HG02981 (cell line): ENCODE data around the gene C6orf136.
A peak's percentile ranks its signal among the peaks of the same experiment; 100 is the strongest.

Source experiments
- ATAC-seq: cut with Tn5 transposase; IDR thresholded peaks from one replicate; pipeline ENCODE4 v1.9.1; 2021; ENCODE audit warnings: mild to moderate bottlenecking, moderate library complexity; ENCODE audit not compliant: unreplicated experiment

The C6orf136 gene

GRCh38 chr6:30686009-30686907, 39.3 kb downstream of the C6orf136 start, which contains the start of gene PPP1R18:
TSS of gene PPP1R18 (minus strand) at chr6:30686645. CDS start at chr6:30686018, 627 bp downstream.
- no peak for ATAC-seq

- peak; percentile 42 for ATAC-seq
These were observed 40.1 kb downstream of the C6orf136 start for GRCh38 chr6:30686908-30687658.

DNA sequence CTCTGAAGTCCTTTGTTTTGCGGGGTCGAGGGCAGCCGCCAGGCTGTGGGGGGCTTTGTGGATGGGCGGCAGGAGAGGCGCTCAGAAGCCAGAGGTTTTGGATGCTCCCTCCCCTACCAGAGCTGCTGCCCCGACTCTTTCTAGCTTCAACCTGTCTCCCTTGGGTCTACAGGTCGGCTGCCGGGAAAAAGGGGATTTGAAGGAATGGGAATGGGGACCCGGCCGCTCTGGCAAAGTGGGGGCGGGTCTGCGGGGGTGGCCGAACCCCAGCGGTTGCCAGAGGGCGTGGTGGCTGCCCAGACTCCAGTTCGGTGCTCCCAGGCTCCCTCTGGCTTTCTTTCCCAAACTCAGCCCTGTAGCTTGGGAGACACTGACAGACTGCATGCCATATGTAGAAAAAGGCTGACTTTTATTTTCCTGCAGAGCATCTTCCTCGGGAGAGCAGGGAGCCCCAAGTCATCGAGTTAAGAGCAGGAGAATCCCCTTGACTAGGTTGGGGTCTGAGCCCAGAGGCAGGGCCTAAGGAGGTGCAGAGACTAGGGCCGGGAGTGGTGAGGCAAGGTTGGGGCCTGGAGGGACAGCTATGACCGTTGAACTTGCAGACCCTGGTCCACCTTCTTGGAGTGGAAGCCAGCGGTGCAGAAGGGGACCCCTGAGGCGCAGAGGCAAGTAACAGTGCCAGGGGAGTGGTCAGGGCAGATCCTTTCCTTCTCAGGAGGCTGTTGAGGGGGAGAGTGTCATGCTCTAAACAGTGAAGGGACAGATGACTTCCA, 40.9 kb downstream of the C6orf136 start:
- no peak for ATAC-seq

DNA sequence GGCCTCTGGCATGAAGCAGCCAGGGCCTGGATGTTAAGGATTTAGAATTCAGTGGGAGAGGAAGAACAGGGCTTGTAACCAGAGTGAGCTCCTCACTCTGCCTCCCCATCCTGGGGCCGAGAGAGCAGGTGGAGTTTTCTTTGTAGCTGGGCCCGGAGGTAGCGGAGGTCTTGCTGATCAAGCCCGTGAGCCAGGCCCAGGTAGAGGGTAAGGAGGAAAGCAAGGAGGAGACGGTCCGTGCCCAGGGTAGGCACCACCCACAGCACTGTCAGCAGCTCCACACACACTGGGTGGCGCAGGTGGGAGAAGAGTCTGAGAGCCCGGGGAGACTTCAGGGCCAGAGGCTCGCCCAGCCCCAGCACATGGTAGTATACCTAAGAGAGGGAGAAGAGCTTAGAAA, 41.6 kb downstream of the C6orf136 start:
- ATAC-seq, result no peak

DNA sequence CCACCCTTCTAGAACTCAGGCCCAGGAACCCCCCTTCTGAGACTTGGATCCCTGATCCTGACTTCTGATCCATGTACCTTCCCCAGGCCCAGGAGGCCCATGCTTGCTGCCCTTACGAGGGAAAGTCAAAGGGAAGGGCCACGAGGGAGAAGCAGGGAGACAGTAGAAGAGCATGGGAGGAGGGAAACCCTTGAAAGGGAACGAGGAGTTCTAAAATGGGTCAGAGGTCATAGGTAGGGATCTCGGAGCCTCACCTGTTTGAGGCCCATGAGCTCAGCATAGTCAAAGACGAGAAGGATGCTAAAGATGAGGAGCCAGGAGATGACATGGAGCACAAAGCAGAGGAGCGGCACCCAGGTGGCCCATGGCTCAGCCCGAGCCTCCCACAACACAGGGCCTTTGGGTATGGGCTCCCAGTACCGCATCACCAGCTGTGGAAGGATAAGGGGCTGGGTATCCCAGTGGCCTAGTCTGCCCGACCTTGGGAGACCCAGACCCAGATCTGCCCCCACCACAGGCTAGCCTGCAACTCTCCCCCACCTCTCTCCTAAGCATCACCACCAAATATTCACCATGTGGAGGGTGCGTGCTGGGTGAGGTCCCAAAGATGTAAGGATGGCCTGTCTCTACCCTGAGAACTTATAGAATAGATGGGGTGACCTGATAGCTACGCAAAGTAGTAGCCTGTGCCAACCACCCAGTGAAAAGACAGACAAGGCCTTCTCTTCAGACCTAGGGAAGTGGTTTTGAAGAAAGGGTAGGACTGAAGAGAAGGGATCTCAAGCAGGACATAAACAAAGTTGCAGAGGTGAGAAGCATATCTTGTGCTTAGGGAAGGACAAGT, 42.3 kb downstream of the C6orf136 start:
- no peak for ATAC-seq

DNA sequence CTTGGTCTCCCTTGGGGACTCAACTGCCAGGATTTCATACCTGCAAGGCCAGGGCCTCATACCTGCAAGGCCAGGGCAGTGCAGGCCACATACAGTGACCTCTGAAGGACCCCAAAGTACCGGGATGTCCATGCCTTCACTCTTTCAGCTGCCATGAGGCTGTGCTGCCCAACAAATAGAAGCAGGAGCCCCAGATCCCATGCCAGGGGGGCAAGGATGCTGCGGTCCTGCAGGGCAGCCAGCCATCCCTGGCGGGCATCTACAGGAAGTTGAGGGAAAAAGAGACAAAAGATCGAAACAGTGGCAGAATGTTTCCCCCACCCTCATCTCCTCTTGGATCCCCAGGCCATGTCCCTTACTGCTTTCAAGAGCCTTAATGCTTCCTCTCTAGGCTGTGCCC, 43.1 kb downstream of the C6orf136 start:
- no peak for ATAC-seq

DNA sequence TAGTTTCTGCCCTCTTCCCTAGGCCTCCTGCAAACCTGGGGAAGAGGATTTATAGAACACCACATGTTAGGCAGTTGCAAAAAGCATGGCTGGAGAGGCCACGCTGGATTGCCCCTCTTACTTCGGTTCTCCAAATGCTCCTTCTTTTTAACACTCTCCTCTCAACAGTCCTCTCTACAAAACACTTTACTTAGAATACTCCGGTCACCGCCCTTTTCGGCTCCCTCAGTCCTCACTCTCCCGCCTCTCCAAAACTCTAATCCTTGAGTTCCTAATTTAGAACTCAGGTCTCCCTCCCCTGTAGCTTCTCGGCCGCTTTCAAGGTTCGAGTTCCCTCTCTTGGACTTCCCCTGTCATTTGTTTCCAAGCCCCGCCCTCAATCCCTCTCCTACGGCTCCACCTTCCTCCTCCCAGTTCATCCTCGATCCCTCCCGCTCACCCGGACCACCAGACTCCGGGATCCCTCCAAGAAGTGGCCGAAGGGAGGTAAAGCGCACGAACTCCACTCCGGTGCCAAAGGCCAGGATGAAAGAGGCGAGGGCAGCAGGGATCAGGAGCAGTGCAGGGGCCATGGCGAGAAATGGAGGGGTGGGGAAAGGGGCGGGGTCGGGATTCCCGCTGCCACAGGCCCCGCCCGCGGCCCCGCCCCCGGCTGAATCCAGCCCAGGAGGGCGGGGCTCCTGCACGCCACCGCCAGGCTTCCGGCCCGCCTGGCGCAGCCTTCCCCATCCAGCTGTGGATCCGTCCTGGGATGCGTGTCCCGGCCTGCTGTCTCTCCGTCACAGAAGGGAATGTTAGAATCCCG, 43.7 kb downstream of the C6orf136 start, which contains the start of gene NRM:
TSS of gene NRM (minus strand) at position 582 of the 805 bp plus-strand sequence. CDS start at position 572, 10 bp downstream.
- ATAC-seq, result no peak

DNA sequence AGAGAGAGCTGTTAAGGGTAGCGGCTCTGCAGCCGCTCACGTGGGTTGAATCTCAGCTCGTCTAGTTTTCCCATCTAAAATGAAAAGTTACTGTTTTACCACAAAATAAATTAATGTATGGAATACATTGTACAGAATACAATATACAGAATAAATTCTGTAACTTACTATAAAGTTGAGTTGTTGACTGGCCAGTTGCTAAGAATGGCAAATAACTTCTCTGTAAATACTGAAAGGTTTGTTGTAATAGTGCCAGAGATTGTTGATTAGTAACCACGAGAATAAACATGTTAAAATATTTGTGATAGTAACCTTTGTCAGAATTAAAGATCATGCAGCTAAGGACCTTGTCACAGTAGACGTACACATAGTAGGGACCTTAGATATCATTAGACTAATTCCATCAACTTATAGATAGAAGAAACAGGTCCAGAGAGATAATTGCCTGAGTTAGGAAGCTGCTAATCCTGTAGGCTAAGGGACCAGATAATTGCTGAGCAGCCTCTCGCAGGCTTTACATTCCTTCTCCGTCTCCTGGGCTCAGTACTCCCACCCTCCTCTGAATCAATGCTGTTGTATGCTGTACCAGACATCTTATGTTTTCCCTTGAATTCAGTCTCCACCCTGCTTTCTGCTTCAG, 44.4 kb downstream of the C6orf136 start:
- no peak for ATAC-seq

- no peak for ATAC-seq
These were observed 49.5 kb downstream of the C6orf136 start for GRCh38 chr6:30696432-30696831.

DNA sequence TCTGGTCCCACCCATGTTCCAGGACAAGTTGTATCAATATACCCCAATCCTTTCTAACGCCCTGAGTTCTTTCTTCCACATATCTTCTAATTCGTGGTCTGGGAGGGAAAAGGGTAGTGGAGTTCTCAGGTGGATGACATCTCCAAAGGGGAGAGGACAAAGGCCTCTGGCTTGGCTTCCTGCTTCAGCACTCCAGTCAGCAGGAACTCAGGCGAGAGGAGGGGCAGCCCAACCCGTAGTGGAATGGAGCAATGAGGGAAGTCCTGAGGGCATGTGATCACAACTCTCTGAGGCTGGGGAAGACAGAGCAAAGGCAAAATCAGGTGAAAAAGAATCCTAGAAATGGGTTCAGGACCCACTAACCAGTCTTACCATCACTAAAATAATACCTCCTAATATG, 53.4 kb downstream of the C6orf136 start:
- ATAC-seq, result no peak
